ENCODE data around the gene SCN9A. TPM values are rescaled to one million over a fixed set of nuclear protein-coding genes. Genes with fewer than 3 reads are reported as not detected.

SCN9A gene
- total and polyA plus RNA-seq, 10 of the 15 experiments (the other 5 are each of a cell fraction or from before 2014, with no cell fraction given): 0.04 to 0.08 (median 0.08) TPM; not detected in 7

DNA sequence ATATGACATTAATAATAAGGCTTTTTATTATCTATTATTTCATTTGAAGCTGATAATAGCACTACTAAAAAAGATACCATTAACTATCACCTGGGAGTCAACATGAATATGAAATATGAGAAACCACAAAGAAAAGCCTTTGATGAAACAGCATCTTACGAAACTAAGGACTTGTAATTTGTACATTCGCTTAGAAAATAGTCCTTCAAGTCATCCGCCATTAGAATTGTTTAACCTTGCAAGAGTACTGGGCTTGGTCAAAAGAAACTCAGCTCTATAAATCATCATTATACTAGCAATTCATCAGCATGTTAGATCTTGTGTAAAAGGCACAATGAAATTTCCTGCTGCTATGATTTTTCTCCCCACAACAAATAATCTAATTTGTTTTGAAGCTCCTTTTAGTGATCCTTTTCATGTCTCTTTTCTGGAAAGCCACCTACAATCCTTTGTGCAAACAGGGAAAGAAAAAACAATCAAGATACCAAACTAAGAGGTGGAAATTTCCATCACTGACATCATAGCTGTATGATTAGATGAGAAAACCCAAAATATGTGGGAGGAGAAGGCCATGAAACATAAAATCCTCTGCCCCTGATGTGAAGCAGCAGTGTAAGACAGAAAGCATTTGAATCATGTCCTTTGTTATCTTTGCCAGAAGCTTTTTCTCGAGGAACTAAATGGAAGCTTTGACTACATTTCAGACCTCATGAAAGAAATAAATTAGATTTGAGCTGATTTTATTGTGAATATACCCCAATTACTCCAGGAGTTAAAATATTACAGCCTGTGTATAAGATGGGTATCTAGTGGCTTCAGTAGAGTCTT lies 31.2 kb downstream of the SCN9A start:
- TF ChIP-seq DPF2 (IDR thresholded peaks at IDR 0.05) (no peak), RUNX3 (IDR thresholded peaks at IDR 0.05; ENCODE audit: low read length) (no peak), JUNB (IDR thresholded peaks at IDR 0.05) (no peak), YY1 (IDR thresholded peaks at IDR 0.05; ENCODE audit: low read depth, low read length) (no peak), BCL3 (IDR thresholded peaks at IDR 0.05; ENCODE audit: borderline replicate concordance, insufficient read depth, low read depth, low read length, poor library complexity, severe bottlenecking) (no peak), BMI1 (IDR thresholded peaks at IDR 0.05; ENCODE audit: borderline replicate concordance) (no peak), CEBPB (IDR thresholded peaks at IDR 0.05; ENCODE audit: borderline replicate concordance in 1 of 2, low read depth in 2 of 2, low read length in 2 of 2) (no peak), RB1 (IDR thresholded peaks at IDR 0.05; ENCODE audit: borderline replicate concordance) (no peak), ZNF207 (IDR thresholded peaks at IDR 0.05; ENCODE audit: borderline replicate concordance) (no peak), KAT2A (conservative IDR thresholded peaks at IDR 0.05; ENCODE audit: control insufficient read depth, low read depth, low read length) (no peak), TAF1 (IDR thresholded peaks at IDR 0.05; ENCODE audit: borderline replicate concordance, low read depth, low read length) (no peak)
- TF ChIP-seq, protein P1, sequence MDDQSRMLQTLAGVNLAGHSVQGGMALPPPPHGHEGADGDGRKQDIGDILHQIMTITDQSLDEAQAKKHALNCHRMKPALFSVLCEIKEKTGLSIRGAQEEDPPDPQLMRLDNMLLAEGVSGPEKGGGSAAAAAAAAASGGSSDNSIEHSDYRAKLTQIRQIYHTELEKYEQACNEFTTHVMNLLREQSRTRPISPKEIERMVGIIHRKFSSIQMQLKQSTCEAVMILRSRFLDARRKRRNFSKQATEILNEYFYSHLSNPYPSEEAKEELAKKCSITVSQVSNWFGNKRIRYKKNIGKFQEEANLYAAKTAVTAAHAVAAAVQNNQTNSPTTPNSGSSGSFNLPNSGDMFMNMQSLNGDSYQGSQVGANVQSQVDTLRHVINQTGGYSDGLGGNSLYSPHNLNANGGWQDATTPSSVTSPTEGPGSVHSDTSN (IDR thresholded peaks at IDR 0.05; ENCODE audit: insufficient replicate concordance, low read depth, low read length): no peak
- RAD21 ChIA-PET (ENCODE audit: unreplicated experiment): no interaction called here
- Histone ChIP-seq H3K9ac (ENCODE audit: control insufficient read depth, insufficient read depth, low read length) (no peak overlapping the region), H3K79me2 (ENCODE audit: control insufficient read depth, insufficient read depth, low read length) (no peaks in the 10 kb centered on the region), H3K36me3 (ENCODE audit: control insufficient read depth in 2 of 2, insufficient read depth in 2 of 2, low read length in 1 of 2) (no peaks in the 10 kb centered on the region), H4K20me1 (ENCODE audit: control insufficient read depth, insufficient read depth) (no peaks in the 10 kb centered on the region), H2AFZ (ENCODE audit: control insufficient read depth, low read depth, low read length) (no peak overlapping the region), H3K4me2 (ENCODE audit: control insufficient read depth, insufficient read depth) (no peak overlapping the region), H3K4me3 (no peak overlapping the region), H3K9me3 (replicated peaks; ENCODE audit: control insufficient read depth, insufficient read depth, low read length) (no peaks in the 10 kb centered on the region), H3K27me3 (replicated peaks in 1 of 2; ENCODE audit: control insufficient read depth in 2 of 2, insufficient read depth in 2 of 2, low read length in 1 of 2) (no peaks in the 10 kb centered on the region), H3K27ac (ENCODE audit: control insufficient read depth, insufficient read depth) (no peak overlapping the region), H3K4me1 (ENCODE audit: control insufficient read depth, insufficient read depth, low read length) (no peaks in the 10 kb centered on the region)
- ATAC-seq (no peak), DNase-seq (ENCODE audit: low read depth, low spot score) (no peak), FAIRE-seq (no peak)
- no TSS peak for BruUV-seq (replicated peaks)
- POLR2A ChIA-PET: no interaction called here
- in situ Hi-C loops (cut with MboI) (no loop called here), intact Hi-C loops (cut with micrococcal nuclease; ENCODE audit: unreplicated experiment) (no loop called here)
- 43% methylated on average over 4 of the region's 4 CpGs for WGBS (ENCODE audit: insufficient coverage, insufficient replicate concordance, low lambda C conversion rate, missing lambda C conversion rate)
- CTCF ChIA-PET: interaction anchor here (0.7 to 1.1 kb wide), 2 partner anchors 61 to 391 kb away, joined by 3 read pairs; partner anchors contain the start of gene TTC21B
- SMC1A ChIA-PET (ENCODE audit: uncharacterized antibody, unreplicated experiment): interaction anchor here (0.7 to 1.3 kb wide), 2 partner anchors 10 to 17 kb away, joined by 3 to 4 read pairs; no protein-coding TSS in a partner anchor

All from GM12878 (cell line).